Measurements from ENCODE around the gene NAALADL2.

DNA sequence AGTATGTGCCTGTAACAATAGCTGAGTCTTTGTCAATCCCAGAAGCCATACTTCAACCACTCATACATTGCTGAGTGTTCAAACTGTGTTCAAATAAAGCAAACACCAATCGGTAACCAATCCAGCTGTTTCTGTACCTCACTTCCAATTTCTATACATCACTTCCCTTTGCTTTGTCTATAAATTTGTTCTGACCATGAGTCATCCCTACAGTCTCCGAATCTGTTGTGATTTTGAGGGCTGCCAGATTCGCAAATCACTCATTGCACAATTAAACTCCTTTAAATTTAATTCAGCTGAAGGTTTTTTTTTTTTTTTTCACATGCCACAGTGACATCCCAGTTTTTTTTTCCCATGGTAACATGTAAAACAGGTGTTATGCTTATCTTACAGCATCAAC lies 870.3 kb downstream of the NAALADL2 start:
- TF ChIP-seq, protein P1, sequence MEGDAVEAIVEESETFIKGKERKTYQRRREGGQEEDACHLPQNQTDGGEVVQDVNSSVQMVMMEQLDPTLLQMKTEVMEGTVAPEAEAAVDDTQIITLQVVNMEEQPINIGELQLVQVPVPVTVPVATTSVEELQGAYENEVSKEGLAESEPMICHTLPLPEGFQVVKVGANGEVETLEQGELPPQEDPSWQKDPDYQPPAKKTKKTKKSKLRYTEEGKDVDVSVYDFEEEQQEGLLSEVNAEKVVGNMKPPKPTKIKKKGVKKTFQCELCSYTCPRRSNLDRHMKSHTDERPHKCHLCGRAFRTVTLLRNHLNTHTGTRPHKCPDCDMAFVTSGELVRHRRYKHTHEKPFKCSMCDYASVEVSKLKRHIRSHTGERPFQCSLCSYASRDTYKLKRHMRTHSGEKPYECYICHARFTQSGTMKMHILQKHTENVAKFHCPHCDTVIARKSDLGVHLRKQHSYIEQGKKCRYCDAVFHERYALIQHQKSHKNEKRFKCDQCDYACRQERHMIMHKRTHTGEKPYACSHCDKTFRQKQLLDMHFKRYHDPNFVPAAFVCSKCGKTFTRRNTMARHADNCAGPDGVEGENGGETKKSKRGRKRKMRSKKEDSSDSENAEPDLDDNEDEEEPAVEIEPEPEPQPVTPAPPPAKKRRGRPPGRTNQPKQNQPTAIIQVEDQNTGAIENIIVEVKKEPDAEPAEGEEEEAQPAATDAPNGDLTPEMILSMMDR (conservative IDR thresholded peaks at IDR 0.05): no peak
- no peak for TF ChIP-seq EZH2 (IDR thresholded peaks at IDR 0.05; ENCODE audit: low read depth)
